Measurements from ENCODE around the gene TSHR.

Gene TSHR

GRCh38 chr14:81091660-81092059 is 136.2 kb downstream of the TSHR start:
- no peak overlapping the region for H3K27ac ChIP-seq
- TF ChIP-seq, protein P1, sequence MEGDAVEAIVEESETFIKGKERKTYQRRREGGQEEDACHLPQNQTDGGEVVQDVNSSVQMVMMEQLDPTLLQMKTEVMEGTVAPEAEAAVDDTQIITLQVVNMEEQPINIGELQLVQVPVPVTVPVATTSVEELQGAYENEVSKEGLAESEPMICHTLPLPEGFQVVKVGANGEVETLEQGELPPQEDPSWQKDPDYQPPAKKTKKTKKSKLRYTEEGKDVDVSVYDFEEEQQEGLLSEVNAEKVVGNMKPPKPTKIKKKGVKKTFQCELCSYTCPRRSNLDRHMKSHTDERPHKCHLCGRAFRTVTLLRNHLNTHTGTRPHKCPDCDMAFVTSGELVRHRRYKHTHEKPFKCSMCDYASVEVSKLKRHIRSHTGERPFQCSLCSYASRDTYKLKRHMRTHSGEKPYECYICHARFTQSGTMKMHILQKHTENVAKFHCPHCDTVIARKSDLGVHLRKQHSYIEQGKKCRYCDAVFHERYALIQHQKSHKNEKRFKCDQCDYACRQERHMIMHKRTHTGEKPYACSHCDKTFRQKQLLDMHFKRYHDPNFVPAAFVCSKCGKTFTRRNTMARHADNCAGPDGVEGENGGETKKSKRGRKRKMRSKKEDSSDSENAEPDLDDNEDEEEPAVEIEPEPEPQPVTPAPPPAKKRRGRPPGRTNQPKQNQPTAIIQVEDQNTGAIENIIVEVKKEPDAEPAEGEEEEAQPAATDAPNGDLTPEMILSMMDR (IDR thresholded peaks at IDR 0.05): no peak
- DNase-seq (ENCODE audit: low spot score): no peak
- no peak overlapping the region for H3K4me3 ChIP-seq

DNA sequence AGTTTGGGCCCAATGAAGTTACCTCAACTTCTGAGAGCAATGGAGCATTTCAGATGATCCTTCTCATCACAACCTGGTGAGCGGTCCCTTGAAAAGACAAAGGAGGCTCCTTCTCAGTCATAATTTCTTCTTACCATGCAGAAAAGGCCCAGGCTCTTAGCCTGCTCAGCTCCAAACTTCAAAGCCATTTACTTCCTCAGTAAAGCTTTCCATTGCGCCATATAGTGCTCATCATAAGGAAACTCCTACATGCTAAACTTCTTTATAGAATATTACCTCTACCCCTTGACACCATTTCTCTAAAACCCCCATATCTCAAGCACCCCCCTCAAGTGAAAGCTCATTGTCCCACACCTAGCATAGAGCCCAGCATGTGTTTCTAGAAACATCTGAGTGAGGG is 138.2 kb downstream of the TSHR start:
- TF ChIP-seq, protein P1 (IDR thresholded peaks at IDR 0.05): no peak
- Histone ChIP-seq H3K27ac (no peak overlapping the region), H3K4me3 (no peak overlapping the region)
- DNase-seq (ENCODE audit: low spot score): no peak

DNA sequence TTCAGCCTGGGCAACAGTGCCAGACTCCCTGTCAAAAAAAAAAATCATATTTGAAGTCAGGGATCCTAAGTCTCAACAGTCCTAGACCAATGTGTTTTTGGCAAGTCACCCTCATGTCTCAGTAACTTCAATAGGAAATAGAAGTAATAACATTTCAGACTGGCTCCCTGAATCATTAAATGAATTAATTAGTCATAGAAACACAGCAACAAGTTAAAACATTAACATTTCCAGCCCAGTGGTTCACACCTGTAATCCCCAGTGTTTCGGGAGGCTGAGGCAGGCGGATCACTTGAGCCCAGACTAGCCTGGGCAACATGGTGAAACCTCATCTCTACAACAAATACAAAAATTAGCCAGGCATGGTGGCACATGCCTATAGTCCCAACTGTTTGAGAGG is 140.1 kb downstream of the TSHR start:
- Histone ChIP-seq H3K27ac (no peak overlapping the region), H3K4me3 (no peak overlapping the region)
- TF ChIP-seq, protein P1 (IDR thresholded peaks at IDR 0.05): no peak
- DNase-seq (ENCODE audit: low spot score): no peak

DNA sequence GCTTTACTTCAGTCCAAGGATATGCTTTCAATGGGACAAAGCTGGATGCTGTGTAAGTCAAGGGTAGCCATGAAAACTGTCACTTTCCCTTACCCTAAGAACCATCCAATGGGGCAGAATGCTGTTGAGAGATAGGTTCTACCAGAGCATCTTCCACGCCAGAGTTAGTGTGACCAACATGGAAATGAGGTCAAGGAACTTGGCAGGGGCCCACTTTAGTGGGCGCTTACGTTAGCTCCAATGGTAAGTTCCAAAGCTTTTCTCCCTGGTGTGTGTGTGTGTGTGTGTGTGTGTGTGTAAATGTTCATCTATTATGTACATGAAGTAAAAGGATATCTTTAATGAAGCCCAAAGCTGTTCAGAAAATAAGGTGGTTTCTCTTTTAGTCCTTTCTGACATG is 141.2 kb downstream of the TSHR start:
- Histone ChIP-seq H3K27ac (no peak overlapping the region), H3K4me3 (no peak overlapping the region)
- TF ChIP-seq, protein P1 (IDR thresholded peaks at IDR 0.05): no peak
- no peak for DNase-seq (ENCODE audit: low spot score)

- DNase-seq (ENCODE audit: low spot score): no peak
- TF ChIP-seq, protein P1 (IDR thresholded peaks at IDR 0.05): no peak
- Histone ChIP-seq H3K4me3 (no peak overlapping the region), H3K27ac (no peak overlapping the region)
These were observed 146.8 kb downstream of the TSHR start for GRCh38 chr14:81102217-81102616.

DNA sequence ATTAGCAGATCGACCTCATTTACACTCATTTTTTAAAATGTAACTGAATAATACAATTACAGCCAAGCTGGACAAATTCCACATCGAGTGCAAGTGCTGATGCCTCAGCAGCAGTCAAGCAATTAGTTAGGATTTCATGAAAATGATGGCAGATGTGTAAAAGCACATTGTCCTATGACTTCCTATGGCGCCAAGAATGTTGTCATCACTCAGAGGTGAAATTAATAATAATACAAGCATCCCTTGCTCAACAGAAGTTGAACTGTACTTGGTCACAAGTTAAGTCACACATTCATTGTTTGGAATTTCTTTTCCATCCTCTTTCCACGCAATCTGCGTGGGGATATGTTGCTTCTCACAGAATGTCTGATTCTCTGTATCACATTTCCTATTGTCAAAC is 148.0 kb downstream of the TSHR start:
- TF ChIP-seq, protein P1 (IDR thresholded peaks at IDR 0.05): no peak
- Histone ChIP-seq H3K4me3 (no peak overlapping the region), H3K27ac (no peak overlapping the region)
- no peak for DNase-seq (ENCODE audit: low spot score)

GRCh38 chr14:81105378-81105777 is 150.0 kb downstream of the TSHR start:
- H3K27ac ChIP-seq: no peak overlapping the region

More at GRCh38 chr14:81105378-81105777, 150.0 kb downstream of the TSHR start:
- H3K4me3 ChIP-seq: no peak overlapping the region
- DNase-seq (ENCODE audit: low spot score): no peak
- TF ChIP-seq, protein P1 (IDR thresholded peaks at IDR 0.05): no peak

All from coronary artery (tissue), 2 donors.